Cortex of kidney (tissue), 1 donor: ENCODE measurements around the gene HOXA6.

Source experiments
- DNase-seq: peaks from one replicate; lab custom pipeline; 2025; lab: John Stamatoyannopoulos, UW

Gene HOXA6

DNA sequence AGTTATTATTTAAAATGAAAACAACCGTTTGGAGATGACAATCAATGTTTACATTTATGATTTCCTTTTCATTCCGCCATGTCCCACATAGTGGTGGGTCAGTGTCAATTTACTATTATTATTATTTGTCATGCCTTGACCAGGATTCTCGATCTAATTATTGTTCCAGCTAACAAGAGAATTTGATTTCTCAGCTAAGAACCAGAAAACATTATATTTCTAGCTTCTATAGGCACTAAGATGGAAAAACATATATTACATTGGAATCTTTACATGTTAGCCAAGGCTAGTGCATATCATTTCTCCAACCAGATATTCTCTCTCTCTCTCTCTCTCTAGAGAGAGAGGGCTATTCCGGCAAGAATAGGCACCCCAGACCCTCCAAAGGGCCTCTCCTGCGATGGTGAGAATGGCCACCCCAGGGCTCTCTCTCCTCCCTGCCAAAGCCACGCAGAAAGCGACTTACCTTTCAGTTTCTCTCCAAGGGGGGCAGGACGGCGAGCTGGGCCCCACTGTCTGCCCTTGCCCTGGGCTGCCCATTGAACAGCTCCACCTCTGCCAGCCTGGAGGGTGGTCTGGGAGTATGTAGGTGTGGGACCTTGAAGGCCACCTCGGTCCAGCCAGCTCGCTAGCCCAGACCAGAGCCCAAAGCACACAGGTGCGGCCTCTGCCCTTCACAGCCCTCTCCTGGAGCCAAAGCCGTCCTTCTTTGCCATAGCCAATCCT is 2.4 kb upstream of the HOXA6 start:
- no peak for DNase-seq

GRCh38 chr7:27148756-27149641 is 1.4 kb upstream of the HOXA6 start:
- no peak for DNase-seq

DNA sequence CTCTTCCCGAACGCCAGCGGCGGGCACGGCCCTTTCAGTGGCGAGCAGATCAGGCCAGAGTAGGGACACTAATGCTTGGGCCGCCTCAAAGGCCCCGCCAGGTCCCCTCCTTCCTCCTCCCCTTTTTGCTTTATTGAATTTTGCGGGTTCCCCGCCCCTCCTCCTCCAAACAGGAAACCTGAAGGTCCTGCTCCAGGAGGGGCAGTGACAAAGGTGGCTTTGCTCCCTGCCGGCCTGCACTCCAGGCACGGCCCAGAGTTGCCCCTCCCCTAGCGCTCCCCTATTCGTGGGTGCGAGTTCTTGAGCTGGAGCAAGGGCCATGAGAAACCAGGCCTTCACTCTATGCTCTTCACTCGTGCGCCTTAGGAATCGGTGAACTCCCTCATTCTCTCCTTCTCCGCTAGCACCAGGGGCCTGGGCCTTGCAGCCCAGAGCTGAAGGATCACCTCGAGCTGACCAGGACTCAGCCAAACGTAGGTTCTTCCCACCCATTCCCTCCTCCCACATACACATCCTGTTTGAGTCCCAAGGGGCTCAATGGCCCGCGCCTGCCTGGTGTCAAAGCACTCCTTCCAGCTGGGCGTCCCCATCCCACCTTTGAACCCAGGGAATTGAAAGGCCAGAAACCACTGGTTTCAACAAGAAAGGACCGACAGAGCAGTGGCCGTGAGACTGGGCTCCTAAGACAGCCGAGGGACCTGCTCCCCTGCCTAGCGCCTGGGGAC is 619 bp upstream of the HOXA6 start:
- DNase-seq: no peak

GRCh38 chr7:27146491-27147198 is 929 bp downstream of the HOXA6 start:
- no peak for DNase-seq

GRCh38 chr7:27145914-27146412 is 1.6 kb downstream of the HOXA6 start:
- no peak for DNase-seq

DNA sequence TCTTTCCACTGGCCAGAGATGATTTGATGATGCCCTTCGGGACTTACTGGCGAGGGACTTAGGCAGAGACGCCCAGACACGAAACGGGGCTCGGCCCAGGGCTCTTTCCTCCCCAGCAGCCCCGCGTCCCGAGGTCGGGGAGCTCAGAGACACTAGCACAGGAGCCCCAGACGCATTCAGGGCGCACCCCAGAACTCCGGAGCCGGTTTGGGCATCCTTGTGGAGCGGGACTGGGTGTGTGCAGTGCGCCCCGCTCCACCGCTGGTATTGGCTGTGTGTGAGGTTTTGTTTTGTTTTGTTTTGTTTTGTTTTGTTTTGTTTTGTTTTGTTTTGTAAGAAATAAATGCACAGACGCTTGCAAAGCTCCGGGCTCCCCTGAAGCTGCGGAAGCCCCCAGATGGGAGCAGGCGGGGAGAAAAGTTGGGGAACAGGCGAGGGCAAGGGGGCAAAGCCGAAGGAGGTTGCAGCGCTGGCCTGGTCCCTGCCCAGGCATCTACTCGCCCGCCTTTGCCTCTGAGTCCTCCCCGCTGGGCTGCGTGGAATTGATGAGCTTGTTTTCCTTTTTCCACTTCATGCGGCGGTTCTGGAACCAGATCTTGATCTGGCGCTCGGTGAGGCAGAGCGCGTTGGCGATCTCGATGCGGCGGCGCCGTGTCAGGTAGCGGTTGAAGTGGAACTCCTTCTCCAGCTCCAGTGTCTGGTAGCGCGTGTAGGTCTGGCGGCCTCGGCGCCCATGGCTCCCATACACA is 2.2 kb downstream of the HOXA6 start:
- no peak for DNase-seq

- DNase-seq: no peak
Observed at GRCh38 chr7:27144781-27145164, 2.8 kb downstream of the HOXA6 start.

GRCh38 chr7:27143950-27144780 is 3.4 kb downstream of the HOXA6 start:
- DNase-seq: no peak

- DNase-seq: peak; percentile 28
Observed at GRCh38 chr7:27143023-27143949, 4.3 kb downstream of the HOXA6 start, which contains the start of gene HOXA5. TSS of gene HOXA5 (minus strand) at chr7:27143681. CDS start at chr7:27143607, 74 bp downstream.

- no peak for DNase-seq
Observed at GRCh38 chr7:27142580-27143022, 5.0 kb downstream of the HOXA6 start.

- no peak for DNase-seq
Observed at GRCh38 chr7:27141923-27142579, 5.5 kb downstream of the HOXA6 start.

DNA sequence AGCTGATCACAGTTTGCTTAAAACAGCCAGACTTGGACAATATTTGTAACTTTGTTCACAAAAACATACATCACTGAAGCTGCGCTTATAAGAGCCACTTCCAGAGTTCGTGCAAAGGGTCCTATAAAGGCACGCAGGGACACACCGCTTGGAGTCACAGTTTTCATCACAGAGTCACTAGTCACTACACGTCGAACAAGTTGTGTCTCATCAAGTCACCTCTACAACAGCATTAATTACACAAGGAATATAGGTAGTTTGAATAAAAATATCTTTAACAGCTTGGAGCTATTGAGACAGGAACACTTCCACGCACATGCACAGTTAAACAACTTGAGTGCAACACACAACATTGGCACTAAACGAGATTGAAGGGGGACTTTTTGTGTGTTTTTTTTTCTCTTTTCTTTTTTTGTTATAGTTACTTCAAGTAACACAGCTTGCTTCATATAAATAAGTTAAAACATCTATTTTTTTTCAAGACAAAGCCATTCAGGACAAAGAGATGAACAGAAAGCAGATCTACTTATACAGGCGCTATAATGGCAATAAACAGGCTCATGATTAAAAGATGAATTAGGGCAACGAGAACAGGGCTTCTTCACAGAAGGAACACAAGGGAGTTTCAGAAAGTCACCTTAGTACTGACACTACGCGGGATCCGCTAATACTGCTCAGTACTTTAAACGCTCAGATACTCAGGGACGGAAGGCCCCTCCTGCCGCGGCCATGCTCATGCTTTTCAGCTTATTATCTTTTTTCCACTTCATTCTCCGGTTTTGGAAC is 6.2 kb downstream of the HOXA6 start:
- DNase-seq: no peak

- no peak for DNase-seq
Observed at GRCh38 chr7:27140126-27140857, 7.3 kb downstream of the HOXA6 start.

GRCh38 chr7:27139334-27140125 is 8.0 kb downstream of the HOXA6 start:
- no peak for DNase-seq

DNA sequence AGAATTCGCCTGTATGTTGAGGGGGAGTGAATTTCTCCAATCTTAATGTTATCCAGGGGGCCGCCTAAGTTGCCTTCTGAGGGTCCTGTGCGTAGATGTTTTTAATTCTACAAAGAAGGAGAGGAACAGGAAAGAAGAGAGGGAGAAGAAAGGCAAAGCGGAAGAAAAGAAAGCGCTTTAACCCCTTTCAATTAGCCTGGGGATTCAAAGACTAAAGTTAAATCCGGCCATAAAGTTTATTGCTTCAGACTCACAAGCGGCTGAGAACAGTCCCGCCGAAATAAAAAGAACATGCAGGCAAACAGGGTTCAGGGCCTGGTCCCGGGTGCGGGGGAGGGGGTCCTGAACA is 8.6 kb downstream of the HOXA6 start:
- DNase-seq: no peak

DNA sequence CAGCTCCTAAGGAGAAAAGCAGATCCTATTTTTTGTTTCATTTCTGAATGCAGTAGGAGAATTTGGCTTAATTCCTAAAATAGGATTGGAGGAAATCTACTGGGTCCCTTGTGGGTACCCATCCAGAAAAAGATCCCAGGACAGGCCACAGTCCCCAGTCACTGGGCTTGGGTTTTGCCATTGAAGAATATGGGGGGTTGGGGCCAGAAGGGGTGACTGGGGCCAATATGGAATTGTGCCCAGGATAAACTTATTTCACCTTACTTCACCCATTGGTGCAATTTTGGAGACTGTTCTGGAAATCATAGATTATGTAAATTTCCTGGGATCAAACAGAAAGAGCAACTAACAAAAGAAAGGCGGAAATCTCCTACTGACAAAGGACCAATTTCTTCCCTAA is 9.1 kb downstream of the HOXA6 start:
- DNase-seq: no peak
